Spleen (tissue), 11 donors: ENCODE results near the gene PRPF8. TPM values are rescaled to one million over a fixed set of nuclear protein-coding genes. Genes with fewer than 3 reads are reported as not detected.

Experiments used
- DNase-seq: peaks from one replicate; pipeline ENCODE4 v3.0.0-alpha.2; 2020
- H3K27ac ChIP-seq, 8 donors: fragments of 200-600 bp; sonication (generic) in 7 of 8; 1 replicate in 4 of 8; 2 replicates in 4 of 8; pipeline versions ENCODE4 v1.5.0 to v1.8.0; 2016 to 2021; ENCODE audit warnings: inconsistent platforms in 4 of 8, mild to moderate bottlenecking in 4 of 8, moderate library complexity in 1 of 8
- H3K27me3 ChIP-seq, 7 donors: fragments of 200-600 bp; sonication (generic) in 6 of 7; replicated peaks in 1 of 7; 1 replicate in 4 of 7; 2 replicates in 3 of 7; pipeline versions ENCODE4 v1.5.0 to v1.8.0; 2016 to 2021; ENCODE audit warnings: inconsistent platforms in 3 of 7, mild to moderate bottlenecking in 1 of 7
- H3K36me3 ChIP-seq, 6 donors: fragments of 200-600 bp; sonication (generic) in 5 of 6; 1 replicate in 4 of 6; 2 replicates in 2 of 6; pipeline versions ENCODE4 v1.5.0 to v1.8.0; 2016 to 2021; ENCODE audit warnings: inconsistent platforms in 2 of 6
- H3K4me1 ChIP-seq, 6 donors: fragments of 200-600 bp; sonication (generic) in 5 of 6; 1 replicate in 3 of 6; 2 replicates in 3 of 6; pipeline versions ENCODE4 v1.5.0 to v1.8.0; 2016 to 2021; ENCODE audit warnings: inconsistent platforms in 3 of 6
- H3K4me3 ChIP-seq, 8 donors: fragments of 200-600 bp; sonication (generic) in 7 of 8; 1 replicate in 4 of 8; 2 replicates in 4 of 8; pipeline versions ENCODE4 v1.5.0 to v1.8.0; 2016 to 2021; ENCODE audit warnings: inconsistent platforms in 4 of 8, mild to moderate bottlenecking in 4 of 8, moderate library complexity in 2 of 8
- H3K9me3 ChIP-seq, 8 donors: fragments of 200-600 bp; sonication (generic) in 7 of 8; 1 replicate in 4 of 8; 2 replicates in 4 of 8; pipeline versions ENCODE4 v1.5.0 to v1.8.0; 2016 to 2021; ENCODE audit warnings: inconsistent platforms in 4 of 8
- POLR2A ChIP-seq, 3 donors: fragments of 450-650 bp; IDR thresholded peaks; one replicate each; pipeline ENCODE4 v1.5.1; 2017; ENCODE audit warnings: antibody characterized with exemption in 3 of 3, mild to moderate bottlenecking in 1 of 3
- POLR2AphosphoS5 ChIP-seq, 3 donors: sonication (generic); formaldehyde crosslinking; IDR thresholded peaks; one replicate each; pipeline ENCODE4 v1.5.1; 2017; ENCODE audit warnings: antibody characterized with exemption in 3 of 3
- WGBS, 5 donors: extraction: QIAGEN DNeasy Blood & Tissue Kit in 3 of 5; methylation state at CpG; one replicate each; pipeline versions ENCODE4 v1.1.5 to v1.1.7; 2013 to 2018; 5-methylcytosine and 5-hydroxymethylcytosine counted together
- intact Hi-C: fragments of 100-400 bp; cut with DNase I; formaldehyde crosslinking; loops from one replicate; pipeline ENCODE4 v1.15.0; 2023; ENCODE audit warnings: low total_unique reads
- polyA plus RNA-seq, 3 donors: library from polyadenylated mRNA; stranded (reverse); fragments of 200-250 nt; gene quantifications; one replicate each; pipeline ENCODE4 v1.2.1, GENCODE V29; 2013
- total RNA-seq, 7 donors: library from RNA; depleted of rRNA in 3 of 7; stranded (reverse); fragments of >200 nt in 3 of 7; fragmentation: NEBNext Ultra II Directional in 4 of 7; extraction: Animal tissue kit (Norgen Biotek cat#: 25700) in 4 of 7; gene quantifications; one replicate each; pipeline versions ENCODE4 v1.1.0 to v1.2.1, GENCODE V29; 2016 to 2021
- TF ChIP-seq, protein P1 (sequence below), 11 experiments: fragments of 200-600 bp in 7 of 11; fragments of 450-650 bp in 4 of 11; sonication (generic) in 4 of 11; IDR thresholded peaks in 8 of 11; conservative IDR thresholded peaks in 3 of 11; 1 replicate in 7 of 11; 2 replicates in 4 of 11; pipeline versions ENCODE4 v1.4.0 to v1.8.0; 2016 to 2021; ENCODE audit warnings: antibody characterized with exemption in 11 of 11, inconsistent platforms in 4 of 11, mild to moderate bottlenecking in 1 of 11
- donor health status: healthy with polysubstance abuse.
- donor health status: DM: no; HTN: no; CAD: no; lungs with moderate emphysema.
- donor health status: DM: no; HTN: no; CAD: no.
- donor health status: Bipolar disorder and iron deficiency.
- donor health status: healthy.
- donor health status: DM: no; HTN: no; CAD: no.
- donor health status: DM: yes; HTN: yes; CAD: no.

The PRPF8 gene
- total and polyA plus RNA-seq, 10 donors = 67.2 to 320 (median 239) TPM

DNA sequence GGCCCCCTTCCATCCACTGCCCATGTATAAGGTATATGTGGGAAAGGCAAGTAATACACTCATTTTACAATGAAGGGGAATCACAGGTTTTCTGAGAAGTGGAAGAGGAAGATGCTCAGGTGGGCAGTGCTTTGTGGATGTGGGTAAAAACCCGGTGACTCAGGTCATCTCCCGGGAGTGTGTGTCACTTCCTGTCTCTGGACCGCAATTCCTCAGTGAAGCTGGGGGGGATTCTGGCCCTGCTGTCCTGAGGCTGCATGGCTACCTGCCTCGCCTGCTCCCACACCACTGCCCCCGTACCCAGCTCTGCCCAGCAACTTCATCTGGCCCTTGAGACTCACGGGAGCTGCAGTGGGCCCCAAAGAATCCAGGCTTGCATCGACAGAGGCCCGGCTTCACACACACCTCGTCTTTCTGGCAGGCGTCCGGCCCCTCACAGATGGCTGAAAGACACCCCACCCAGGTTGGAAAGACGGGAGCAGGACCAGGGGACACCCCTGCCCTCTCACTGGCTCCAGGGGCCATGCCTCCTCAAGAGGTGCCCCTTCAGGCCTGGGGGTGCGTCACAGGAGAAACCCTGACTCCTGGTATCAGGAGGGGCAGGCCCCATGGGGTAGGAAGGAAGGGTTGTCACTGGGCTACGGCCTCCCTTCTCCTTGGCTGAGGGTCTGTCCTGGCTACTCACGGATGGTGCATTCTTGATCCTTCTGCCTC lies 40.0 kb downstream of the PRPF8 start:
- Histone ChIP-seq H3K4me3 (peak overlapping the region; percentile 27 to 84 (median 66)), H3K36me3 (peaks cover 0 to 34% (median 0%) of the 10 kb centered on the region in 6 donors), H3K27ac (peak overlapping the region; percentile 71 to 99 (median 86)), H3K9me3 (no peaks in the 10 kb centered on the region), H3K27me3 (no peaks in the 10 kb centered on the region), H3K4me1 (peaks cover 39 to 80% (median 62%) of the 10 kb centered on the region in 6 donors)
- intact Hi-C loops = no loop called here
- DNase-seq = no peak
- 17 to 23% (median 19%) methylated on average over 6 to 15 of the region's 15 CpGs for WGBS, 5 donors
- peak in 2 of 3 donors; percentile 1 to 4 for TF ChIP-seq POLR2AphosphoS5 (IDR thresholded peaks at IDR 0.05)
- TF ChIP-seq, protein P1, sequence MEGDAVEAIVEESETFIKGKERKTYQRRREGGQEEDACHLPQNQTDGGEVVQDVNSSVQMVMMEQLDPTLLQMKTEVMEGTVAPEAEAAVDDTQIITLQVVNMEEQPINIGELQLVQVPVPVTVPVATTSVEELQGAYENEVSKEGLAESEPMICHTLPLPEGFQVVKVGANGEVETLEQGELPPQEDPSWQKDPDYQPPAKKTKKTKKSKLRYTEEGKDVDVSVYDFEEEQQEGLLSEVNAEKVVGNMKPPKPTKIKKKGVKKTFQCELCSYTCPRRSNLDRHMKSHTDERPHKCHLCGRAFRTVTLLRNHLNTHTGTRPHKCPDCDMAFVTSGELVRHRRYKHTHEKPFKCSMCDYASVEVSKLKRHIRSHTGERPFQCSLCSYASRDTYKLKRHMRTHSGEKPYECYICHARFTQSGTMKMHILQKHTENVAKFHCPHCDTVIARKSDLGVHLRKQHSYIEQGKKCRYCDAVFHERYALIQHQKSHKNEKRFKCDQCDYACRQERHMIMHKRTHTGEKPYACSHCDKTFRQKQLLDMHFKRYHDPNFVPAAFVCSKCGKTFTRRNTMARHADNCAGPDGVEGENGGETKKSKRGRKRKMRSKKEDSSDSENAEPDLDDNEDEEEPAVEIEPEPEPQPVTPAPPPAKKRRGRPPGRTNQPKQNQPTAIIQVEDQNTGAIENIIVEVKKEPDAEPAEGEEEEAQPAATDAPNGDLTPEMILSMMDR (IDR thresholded peaks at IDR 0.05 in 8 of 11, conservative IDR thresholded peaks at IDR 0.05 in 3 of 11) = no peak

DNA sequence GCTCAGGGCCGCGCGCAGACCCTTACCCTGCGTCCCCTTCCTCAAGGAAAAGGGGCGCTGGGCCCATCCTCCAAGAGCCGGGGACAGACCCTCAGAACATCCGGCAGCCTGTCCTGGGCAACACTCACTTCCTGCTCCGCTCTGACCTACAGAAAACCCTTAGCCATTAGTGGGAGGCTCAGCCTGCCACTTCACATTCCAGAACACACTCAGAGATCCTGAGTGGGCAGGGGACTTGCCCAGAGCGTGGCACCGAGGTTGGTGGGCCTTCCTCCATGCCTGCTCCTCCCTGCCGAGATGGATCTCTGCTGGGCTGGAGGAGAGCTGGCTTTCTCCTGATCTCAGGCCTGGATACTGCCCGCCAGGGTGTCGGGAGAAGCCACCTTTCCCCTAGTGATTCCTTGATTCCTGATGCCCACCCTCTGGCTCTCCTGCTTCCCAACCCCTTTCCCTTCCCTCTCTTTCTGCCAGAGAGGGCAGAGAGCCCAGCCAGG lies 40.6 kb downstream of the PRPF8 start:
- intact Hi-C loops = no loop called here
- no peak for DNase-seq
- Histone ChIP-seq H3K27me3 (no peaks in the 10 kb centered on the region), H3K36me3 (peaks cover 0 to 40% (median 0%) of the 10 kb centered on the region in 6 donors), H3K4me3 (peak overlapping the region; percentile 27 to 84 (median 66)), H3K27ac (peak overlapping the region; percentile 24 to 99 (median 86)), H3K9me3 (no peaks in the 10 kb centered on the region), H3K4me1 (peaks cover 39 to 82% (median 62%) of the 10 kb centered on the region in 6 donors)
- TF ChIP-seq, protein P1 (IDR thresholded peaks at IDR 0.05 in 8 of 11, conservative IDR thresholded peaks at IDR 0.05 in 3 of 11) = no peak
- TF ChIP-seq POLR2AphosphoS5 (IDR thresholded peaks at IDR 0.05) (peak in 2 of 3 donors; percentile 46 to 55), POLR2A (IDR thresholded peaks at IDR 0.05) (no peak)
- 9 to 36% (median 12%) methylated on average over 7 to 13 of the region's 13 CpGs for WGBS, 5 donors

DNA sequence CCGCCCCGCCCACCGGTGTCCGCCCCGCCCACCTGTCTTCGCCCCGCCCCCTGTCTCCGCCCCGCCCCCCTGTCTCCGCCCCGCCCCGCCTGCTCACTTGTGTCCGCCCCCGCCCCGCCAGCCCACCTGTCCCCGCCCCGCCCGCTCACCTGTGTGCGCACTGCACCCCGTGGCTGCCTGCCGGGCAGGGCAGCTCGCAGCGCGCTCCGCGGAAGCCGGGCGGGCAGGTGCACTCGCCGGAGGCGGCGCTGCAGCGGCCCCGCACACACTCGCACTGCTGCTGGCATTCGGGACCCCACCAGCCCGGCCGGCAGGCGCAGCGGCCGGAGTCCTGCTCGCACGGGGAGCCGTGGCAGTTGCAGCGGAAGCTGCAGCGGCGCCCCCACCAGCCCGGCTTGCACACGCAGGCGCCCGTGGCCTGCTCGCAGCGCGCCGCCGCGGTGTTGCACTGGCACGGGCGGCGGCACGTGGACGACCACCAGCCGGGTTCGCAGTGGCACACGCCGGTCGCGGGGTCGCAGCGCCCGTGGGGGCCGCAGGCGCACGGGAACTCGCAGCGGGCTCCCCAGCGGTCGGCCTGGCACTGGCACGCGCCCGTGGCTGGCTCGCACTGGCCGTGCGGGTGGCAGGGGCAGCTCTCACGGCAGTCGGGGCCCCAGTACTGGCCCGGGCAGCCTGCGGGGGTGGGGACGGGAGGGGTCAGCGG lies 41.2 kb downstream of the PRPF8 start:
- H3K9me3 ChIP-seq = no peaks in the 10 kb centered on the region
- H3K4me1 ChIP-seq = peaks cover 39 to 84% (median 61%) of the 10 kb centered on the region in 6 donors
- TF ChIP-seq, protein P1 (IDR thresholded peaks at IDR 0.05 in 8 of 11, conservative IDR thresholded peaks at IDR 0.05 in 3 of 11) = peak in 2 of 11 experiments; percentile 22 to 32
- TF ChIP-seq POLR2AphosphoS5 (IDR thresholded peaks at IDR 0.05) (peak in 2 of 3 donors; percentile 2 to 52), POLR2A (IDR thresholded peaks at IDR 0.05) (no peak)
- intact Hi-C loops = no loop called here
- no peaks in the 10 kb centered on the region for H3K27me3 ChIP-seq
- peaks cover 0 to 46% (median 0%) of the 10 kb centered on the region in 6 donors for H3K36me3 ChIP-seq
- H3K27ac ChIP-seq = peak overlapping the region; percentile 24 to 99 (median 86)
- 0 to 1% (median 1%) methylated on average over 2 to 84 of the region's 90 CpGs; no CpG with 5 or more reads in 1 of the 5 donors for WGBS, 5 donors
- DNase-seq = peak; percentile 92
- H3K4me3 ChIP-seq = peak overlapping the region; percentile 27 to 84 (median 66)

DNA sequence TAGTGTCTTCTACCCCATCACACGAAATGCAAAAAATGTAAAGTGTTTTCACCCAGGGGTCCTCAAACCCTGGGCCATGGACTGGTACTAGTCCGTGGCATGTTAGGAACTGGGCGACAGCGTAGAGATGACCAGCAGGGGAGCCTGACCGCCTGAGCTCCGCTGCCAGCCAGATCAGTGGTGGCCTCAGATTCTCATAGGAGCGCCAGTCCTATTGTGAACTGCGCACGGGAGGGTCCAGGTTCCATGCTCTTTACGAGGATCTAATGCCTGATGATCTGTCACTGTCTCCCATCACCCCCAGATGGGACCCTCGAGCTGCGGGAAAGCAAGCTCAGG lies 43.6 kb downstream of the PRPF8 start:
- Histone ChIP-seq H3K27ac (peak overlapping the region in 1 of 8 donors; percentile 64), H3K9me3 (no peaks in the 10 kb centered on the region), H3K4me1 (peaks cover 18 to 64% (median 39%) of the 10 kb centered on the region in 6 donors), H3K4me3 (no peak overlapping the region), H3K27me3 (no peaks in the 10 kb centered on the region), H3K36me3 (peaks cover 0 to 57% (median 9%) of the 10 kb centered on the region in 6 donors)
- 86 to 91% (median 89%) methylated on average over 8 to 12 of the region's 12 CpGs for WGBS, 5 donors
- TF ChIP-seq POLR2AphosphoS5 (IDR thresholded peaks at IDR 0.05) = no peak
- TF ChIP-seq POLR2A (IDR thresholded peaks at IDR 0.05) = no peak
- TF ChIP-seq, protein P1 (IDR thresholded peaks at IDR 0.05 in 8 of 11, conservative IDR thresholded peaks at IDR 0.05 in 3 of 11) = no peak
- intact Hi-C loops = no loop called here
- DNase-seq = no peak
